Right atrium auricular region (tissue), 2 donors: ENCODE data around the gene PMP22. TPM values are rescaled to one million over a fixed set of nuclear protein-coding genes. Genes with fewer than 3 reads are reported as not detected.

Experiments used
- DNase-seq: peaks from one replicate; pipeline ENCODE4 v3.0.0-alpha.2; 2019; ENCODE audit warnings: low spot score
- H3K27ac ChIP-seq, 2 donors: fragments of 200-600 bp; sonication (generic); 1 replicate in 1 of 2; 2 replicates in 1 of 2; pipeline ENCODE4 v1.5.1; 2016 to 2019
- H3K27me3 ChIP-seq, 2 donors: fragments of 200-600 bp; sonication (generic); one replicate each; pipeline versions ENCODE4 v1.5.1 to v1.6.0; 2017 to 2019
- H3K36me3 ChIP-seq: fragments of 200-600 bp; sonication (generic); one replicate; pipeline ENCODE4 v1.5.1; 2016
- H3K4me1 ChIP-seq, 2 donors: fragments of 200-600 bp; sonication (generic); one replicate each; pipeline versions ENCODE4 v1.5.1 to v1.6.0; 2017 to 2019
- H3K4me3 ChIP-seq, 2 donors: fragments of 200-600 bp; sonication (generic); 1 replicate in 1 of 2; 2 replicates in 1 of 2; pipeline ENCODE4 v1.5.1; 2017 to 2019; ENCODE audit warnings: mild to moderate bottlenecking in 1 of 2, moderate library complexity in 1 of 2
- H3K9me3 ChIP-seq, 2 donors: fragments of 200-600 bp; sonication (generic); one replicate each; pipeline ENCODE4 v1.5.1; 2019
- CTCF ChIP-seq, 2 donors: fragments of 200-600 bp; sonication (generic); IDR thresholded peaks; one replicate each; pipeline ENCODE4 v1.5.1; 2019; ENCODE audit warnings: antibody characterized with exemption in 2 of 2
- total RNA-seq, 2 donors: library from RNA; depleted of rRNA; stranded (reverse); fragments of >200 nt; gene quantifications; one replicate each; pipeline ENCODE4 v1.1.0, GENCODE V29; 2016

PMP22 gene
- total RNA-seq, 2 donors from 2014 or later = 160 to 164 TPM

GRCh38 chr17:15290605-15291004, 25.5 kb upstream of the PMP22 start:
- Histone ChIP-seq H3K4me1 (peaks cover 0 to 23% of the 10 kb centered on the region in 2 donors), H3K9me3 (no peaks in the 10 kb centered on the region), H3K27ac (peak overlapping the region in 1 of 2 donors; percentile 77), H3K36me3 (no peaks in the 10 kb centered on the region), H3K4me3 (no peak overlapping the region), H3K27me3 (no peaks in the 10 kb centered on the region)
- no peak for TF ChIP-seq CTCF (IDR thresholded peaks at IDR 0.05)
- no peak for DNase-seq

- Histone ChIP-seq H3K36me3 (no peaks in the 10 kb centered on the region), H3K27ac (peak overlapping the region in 1 of 2 donors; percentile 77), H3K4me3 (no peak overlapping the region), H3K27me3 (no peaks in the 10 kb centered on the region), H3K9me3 (no peaks in the 10 kb centered on the region), H3K4me1 (peaks cover 0 to 23% of the 10 kb centered on the region in 2 donors)
- DNase-seq = no peak
- no peak for TF ChIP-seq CTCF (IDR thresholded peaks at IDR 0.05)
These were observed 24.4 kb upstream of the PMP22 start for GRCh38 chr17:15289285-15290183.

GRCh38 chr17:15288859-15289258, 23.7 kb upstream of the PMP22 start:
- H3K9me3 ChIP-seq = no peaks in the 10 kb centered on the region
- H3K4me1 ChIP-seq = peaks cover 0 to 23% of the 10 kb centered on the region in 2 donors
- no peak for TF ChIP-seq CTCF (IDR thresholded peaks at IDR 0.05)
- no peak overlapping the region for H3K4me3 ChIP-seq
- no peak overlapping the region for H3K27ac ChIP-seq
- H3K27me3 ChIP-seq = no peaks in the 10 kb centered on the region
- H3K36me3 ChIP-seq = no peaks in the 10 kb centered on the region
- no peak for DNase-seq

GRCh38 chr17:15287538-15288267, 22.6 kb upstream of the PMP22 start:
- no peak for TF ChIP-seq CTCF (IDR thresholded peaks at IDR 0.05)
- peak overlapping the region in 1 of 2 donors; percentile 42 for H3K27ac ChIP-seq
- no peaks in the 10 kb centered on the region for H3K9me3 ChIP-seq
- H3K4me3 ChIP-seq = no peak overlapping the region
- no peak for DNase-seq
- H3K4me1 ChIP-seq = peaks cover 0 to 23% of the 10 kb centered on the region in 2 donors
- no peaks in the 10 kb centered on the region for H3K36me3 ChIP-seq
- H3K27me3 ChIP-seq = no peaks in the 10 kb centered on the region

GRCh38 chr17:15285466-15285865, 20.3 kb upstream of the PMP22 start:
- Histone ChIP-seq H3K4me3 (no peak overlapping the region), H3K36me3 (no peaks in the 10 kb centered on the region), H3K27me3 (no peaks in the 10 kb centered on the region), H3K4me1 (peaks cover 0 to 17% of the 10 kb centered on the region in 2 donors), H3K9me3 (no peaks in the 10 kb centered on the region), H3K27ac (no peak overlapping the region)
- DNase-seq = no peak
- TF ChIP-seq CTCF (IDR thresholded peaks at IDR 0.05) = no peak
